WTC11 (cell line): Measurements from ENCODE around the gene FUT6.

ENCODE experiments used
- CTCF ChIP-seq: fragments of 200-600 bp; IDR thresholded peaks from 2 replicates; pipeline ENCODE4 v1.8.0; 2022; ENCODE audit warnings: antibody characterized with exemption
- E2F5 ChIP-seq: sonication (generic); formaldehyde crosslinking; IDR thresholded peaks from 2 replicates; pipeline ENCODE4 v1.8.1; 2022; ENCODE audit warnings: mild to moderate bottlenecking, moderate library complexity, missing genetic modification reagents
- EMX1 ChIP-seq: fragments of 250-450 bp; sonication (Bioruptor Pico); IDR thresholded peaks from 2 replicates; pipeline ENCODE4 v1.8.0; 2021; ENCODE audit warnings: mild to moderate bottlenecking
- ESRRA ChIP-seq: sonication (generic); formaldehyde crosslinking; IDR thresholded peaks from 2 replicates; pipeline ENCODE4 v1.8.1; 2022; ENCODE audit warnings: mild to moderate bottlenecking, missing genetic modification reagents, borderline replicate concordance
- IRF1 ChIP-seq: sonication (generic); formaldehyde crosslinking; IDR thresholded peaks from 2 replicates; pipeline ENCODE4 v1.8.0; 2023; ENCODE audit warnings: missing genetic modification reagents
- JUN ChIP-seq: sonication (generic); formaldehyde crosslinking; IDR thresholded peaks from 2 replicates; pipeline ENCODE4 v1.8.0; 2023; ENCODE audit warnings: mild to moderate bottlenecking, missing genetic modification reagents
- PRDM15 ChIP-seq: sonication (generic); formaldehyde crosslinking; IDR thresholded peaks from 2 replicates; pipeline ENCODE4 v1.8.0; 2022; ENCODE audit warnings: missing genetic modification reagents
- SP1 ChIP-seq: sonication (generic); formaldehyde crosslinking; conservative IDR thresholded peaks from 2 replicates; pipeline ENCODE4 v1.8.1; 2022; ENCODE audit warnings: missing genetic modification reagents
- TEAD4 ChIP-seq: sonication (generic); formaldehyde crosslinking; IDR thresholded peaks from 2 replicates; pipeline ENCODE4 v1.8.0; 2022; ENCODE audit warnings: mild to moderate bottlenecking, missing genetic modification reagents
- USF2 ChIP-seq: sonication (generic); formaldehyde crosslinking; IDR thresholded peaks from 2 replicates; pipeline ENCODE4 v1.8.1; 2023; ENCODE audit warnings: mild to moderate bottlenecking, missing genetic modification reagents, moderate library complexity
- ZBTB43 ChIP-seq: sonication (generic); formaldehyde crosslinking; IDR thresholded peaks from 2 replicates; pipeline ENCODE4 v1.8.1; 2023; ENCODE audit warnings: mild to moderate bottlenecking, missing genetic modification reagents
- TF ChIP-seq, protein P1 (sequence below): sonication (generic); formaldehyde crosslinking; IDR thresholded peaks from 2 replicates; pipeline ENCODE4 v1.8.1; 2023; ENCODE audit warnings: mild to moderate bottlenecking, moderate library complexity, missing genetic modification reagents
- TF ChIP-seq, protein P2 (sequence below): sonication (generic); formaldehyde crosslinking; IDR thresholded peaks from 2 replicates; pipeline ENCODE4 v1.8.1; 2022; ENCODE audit warnings: low read depth, missing genetic modification reagents, borderline replicate concordance

GRCh38 chr19:5843295-5843927, 3.9 kb upstream of the FUT6 start:
- no peak for TF ChIP-seq JUN (CRISPR knock-in tag)
- TF ChIP-seq ZBTB43: no peak
- TF ChIP-seq CTCF: no peak
- no peak for TF ChIP-seq USF2 (CRISPR knock-in tag)
- no peak for TF ChIP-seq PRDM15
- TF ChIP-seq IRF1: no peak
- TF ChIP-seq, protein P1, sequence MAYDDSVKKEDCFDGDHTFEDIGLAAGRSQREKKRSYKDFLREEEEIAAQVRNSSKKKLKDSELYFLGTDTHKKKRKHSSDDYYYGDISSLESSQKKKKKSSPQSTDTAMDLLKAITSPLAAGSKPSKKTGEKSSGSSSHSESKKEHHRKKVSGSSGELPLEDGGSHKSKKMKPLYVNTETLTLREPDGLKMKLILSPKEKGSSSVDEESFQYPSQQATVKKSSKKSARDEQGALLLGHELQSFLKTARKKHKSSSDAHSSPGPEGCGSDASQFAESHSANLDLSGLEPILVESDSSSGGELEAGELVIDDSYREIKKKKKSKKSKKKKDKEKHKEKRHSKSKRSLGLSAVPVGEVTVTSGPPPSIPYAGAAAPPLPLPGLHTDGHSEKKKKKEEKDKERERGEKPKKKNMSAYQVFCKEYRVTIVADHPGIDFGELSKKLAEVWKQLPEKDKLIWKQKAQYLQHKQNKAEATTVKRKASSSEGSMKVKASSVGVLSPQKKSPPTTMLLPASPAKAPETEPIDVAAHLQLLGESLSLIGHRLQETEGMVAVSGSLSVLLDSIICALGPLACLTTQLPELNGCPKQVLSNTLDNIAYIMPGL: no peak
- no peak for TF ChIP-seq TEAD4 (CRISPR knock-in tag)
- no peak for TF ChIP-seq SP1
- no peak for TF ChIP-seq E2F5 (CRISPR knock-in tag)
- no peak for TF ChIP-seq ESRRA (CRISPR knock-in tag)
- no peak for TF ChIP-seq EMX1 (CRISPR knock-in tag)
- TF ChIP-seq, protein P2, sequence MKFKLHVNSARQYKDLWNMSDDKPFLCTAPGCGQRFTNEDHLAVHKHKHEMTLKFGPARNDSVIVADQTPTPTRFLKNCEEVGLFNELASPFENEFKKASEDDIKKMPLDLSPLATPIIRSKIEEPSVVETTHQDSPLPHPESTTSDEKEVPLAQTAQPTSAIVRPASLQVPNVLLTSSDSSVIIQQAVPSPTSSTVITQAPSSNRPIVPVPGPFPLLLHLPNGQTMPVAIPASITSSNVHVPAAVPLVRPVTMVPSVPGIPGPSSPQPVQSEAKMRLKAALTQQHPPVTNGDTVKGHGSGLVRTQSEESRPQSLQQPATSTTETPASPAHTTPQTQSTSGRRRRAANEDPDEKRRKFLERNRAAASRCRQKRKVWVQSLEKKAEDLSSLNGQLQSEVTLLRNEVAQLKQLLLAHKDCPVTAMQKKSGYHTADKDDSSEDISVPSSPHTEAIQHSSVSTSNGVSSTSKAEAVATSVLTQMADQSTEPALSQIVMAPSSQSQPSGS: no peak
